Karpas-422 (cell line): ENCODE measurements around the gene IQSEC1. TPM values are rescaled to one million over a fixed set of nuclear protein-coding genes. Genes with fewer than 3 reads are reported as not detected.

Experiments
- DNase-seq: peaks from one replicate; pipeline ENCODE4 v3.0.0-alpha.2; 2015
- H2AFZ ChIP-seq: fragments of 200-600 bp; sonication (generic); 2 replicates; pipeline ENCODE4 v1.6.1; 2014; ENCODE audit warnings: antibody characterized with exemption, low read length, mixed read lengths
- H3K27ac ChIP-seq: fragments of 200-600 bp; sonication (generic); 2 replicates; pipeline ENCODE4 v1.5.1; 2014; ENCODE audit warnings: mild to moderate bottlenecking, low read length, moderate library complexity
- H3K27me3 ChIP-seq: fragments of 200-600 bp; sonication (generic); 2 replicates; pipeline ENCODE4 v1.6.1; 2014; ENCODE audit warnings: low read length, mixed read lengths
- H3K36me3 ChIP-seq: fragments of 200-600 bp; sonication (generic); 2 replicates; pipeline ENCODE4 v1.6.1; 2014; ENCODE audit warnings: low read length, mixed read lengths; ENCODE audit not compliant: insufficient read depth
- H3K4me1 ChIP-seq: fragments of 200-600 bp; sonication (generic); 2 replicates; pipeline ENCODE4 v1.6.1; 2014; ENCODE audit warnings: mild to moderate bottlenecking, low read length, mixed read lengths
- H3K4me2 ChIP-seq: fragments of 200-600 bp; sonication (generic); 2 replicates; pipeline ENCODE4 v1.6.1; 2014; ENCODE audit warnings: low read length, low read depth, mild to moderate bottlenecking; ENCODE audit not compliant: poor library complexity, severe bottlenecking
- H3K4me3 ChIP-seq: fragments of 200-600 bp; sonication (generic); 2 replicates; pipeline ENCODE4 v1.5.1; 2014; ENCODE audit warnings: mild to moderate bottlenecking, antibody characterized with exemption, low read length, mixed read lengths
- H3K79me2 ChIP-seq: fragments of 200-600 bp; sonication (generic); 2 replicates; pipeline ENCODE4 v1.6.1; 2014; ENCODE audit warnings: mild to moderate bottlenecking, low read length, mixed read lengths
- H3K9ac ChIP-seq: fragments of 200-600 bp; sonication (generic); 2 replicates; pipeline ENCODE4 v1.6.0; 2014; ENCODE audit warnings: low read length
- H3K9me2 ChIP-seq: fragments of 200-600 bp; sonication (generic), shearing (Covaris generic); replicated peaks from 2 replicates; pipeline ENCODE4 v1.6.0; 2014; ENCODE audit warnings: mild to moderate bottlenecking, low read length, moderate library complexity; ENCODE audit not compliant: insufficient read depth
- H3K9me3 ChIP-seq: fragments of 300-700, 200-600 bp; sonication (generic); 2 replicates; pipeline ENCODE4 v1.6.1; 2014; ENCODE audit warnings: low read length, mixed read lengths
- H4K20me1 ChIP-seq: fragments of 200-600 bp; sonication (generic); 2 replicates; pipeline ENCODE4 v1.6.1; 2014; ENCODE audit warnings: mild to moderate bottlenecking, antibody characterized with exemption, low read length, low read depth; ENCODE audit not compliant: insufficient read depth
- total RNA-seq: library from RNA; depleted of rRNA; stranded (reverse); fragments of >200 nt; shearing (Covaris generic); gene quantifications from 2 replicates; pipeline ENCODE4 v1.2.3, GENCODE V29; 2014; ENCODE audit warnings: low replicate concordance

The IQSEC1 gene
- total RNA-seq, 1 experiment from 2014 or later: 4.7 TPM

GRCh38 chr3:12990306-12990705 is 82.9 kb downstream of the IQSEC1 start:
- no peak overlapping the region for H3K27ac ChIP-seq
- no peaks in the 10 kb centered on the region for H3K79me2 ChIP-seq
- H3K36me3 ChIP-seq: no peaks in the 10 kb centered on the region
- H3K27me3 ChIP-seq: no peaks in the 10 kb centered on the region
- H4K20me1 ChIP-seq: peaks cover 36% of the 10 kb centered on the region; the same call in 1 of the 2 replicates
- no peak overlapping the region for H3K9ac ChIP-seq
- H3K4me2 ChIP-seq: no peak overlapping the region
- no peak for DNase-seq
- peaks cover 7% of the 10 kb centered on the region for H3K4me1 ChIP-seq
- H3K9me3 ChIP-seq: no peaks in the 10 kb centered on the region
- H3K9me2 ChIP-seq: no peaks in the 10 kb centered on the region
- H2AFZ ChIP-seq: no peak overlapping the region
- no peak overlapping the region for H3K4me3 ChIP-seq

GRCh38 chr3:12988728-12989454 is 84.3 kb downstream of the IQSEC1 start:
- Histone ChIP-seq H4K20me1 (peaks cover 36% of the 10 kb centered on the region), H3K9me2 (no peaks in the 10 kb centered on the region), H3K4me1 (no peaks in the 10 kb centered on the region), H3K9me3 (no peaks in the 10 kb centered on the region), H3K27me3 (no peaks in the 10 kb centered on the region), H3K27ac (no peak overlapping the region), H3K4me2 (no peak overlapping the region), H2AFZ (no peak overlapping the region), H3K4me3 (no peak overlapping the region), H3K9ac (no peak overlapping the region), H3K79me2 (no peaks in the 10 kb centered on the region), H3K36me3 (no peaks in the 10 kb centered on the region)
- no peak for DNase-seq

- Histone ChIP-seq H3K9ac (no peak overlapping the region), H3K4me1 (peaks cover 5% of the 10 kb centered on the region), H3K4me3 (no peak overlapping the region), H3K27me3 (no peaks in the 10 kb centered on the region), H4K20me1 (peaks cover 41% of the 10 kb centered on the region), H2AFZ (no peak overlapping the region), H3K36me3 (no peaks in the 10 kb centered on the region), H3K4me2 (no peak overlapping the region), H3K27ac (no peak overlapping the region), H3K79me2 (no peaks in the 10 kb centered on the region), H3K9me2 (no peaks in the 10 kb centered on the region), H3K9me3 (no peaks in the 10 kb centered on the region)
- DNase-seq: no peak
Observed at GRCh38 chr3:12987602-12988001, 85.6 kb downstream of the IQSEC1 start.

- no peaks in the 10 kb centered on the region for H3K9me3 ChIP-seq
- H3K27ac ChIP-seq: no peak overlapping the region
- H3K4me2 ChIP-seq: no peak overlapping the region
- H3K4me1 ChIP-seq: peaks cover 11% of the 10 kb centered on the region
- no peak for DNase-seq
- no peaks in the 10 kb centered on the region for H3K79me2 ChIP-seq
- no peaks in the 10 kb centered on the region for H3K36me3 ChIP-seq
- H2AFZ ChIP-seq: no peak overlapping the region
- H3K27me3 ChIP-seq: no peaks in the 10 kb centered on the region
- peaks cover 39% of the 10 kb centered on the region for H4K20me1 ChIP-seq
- no peak overlapping the region for H3K9ac ChIP-seq
- no peaks in the 10 kb centered on the region for H3K9me2 ChIP-seq
- no peak overlapping the region for H3K4me3 ChIP-seq
Observed at GRCh38 chr3:12986986-12987385, 86.2 kb downstream of the IQSEC1 start.

GRCh38 chr3:12986521-12986920 is 86.7 kb downstream of the IQSEC1 start:
- Histone ChIP-seq H3K79me2 (no peaks in the 10 kb centered on the region), H3K9me3 (no peaks in the 10 kb centered on the region), H3K4me1 (peaks cover 15% of the 10 kb centered on the region)

GRCh38 chr3:12986031-12986430 is 87.2 kb downstream of the IQSEC1 start:
- DNase-seq: no peak
- no peak overlapping the region for H3K9ac ChIP-seq

More at GRCh38 chr3:12986521-12986920, 86.7 kb downstream of the IQSEC1 start:
- Histone ChIP-seq H3K4me3 (no peak overlapping the region), H3K27ac (no peak overlapping the region), H3K27me3 (no peaks in the 10 kb centered on the region), H3K4me2 (no peak overlapping the region), H3K9me2 (no peaks in the 10 kb centered on the region), H3K9ac (no peak overlapping the region), H2AFZ (no peak overlapping the region), H4K20me1 (peaks cover 39% of the 10 kb centered on the region), H3K36me3 (no peaks in the 10 kb centered on the region)
- no peak for DNase-seq

GRCh38 chr3:12985148-12985547 is 88.1 kb downstream of the IQSEC1 start:
- Histone ChIP-seq H3K4me2 (no peak overlapping the region), H3K36me3 (no peaks in the 10 kb centered on the region), H2AFZ (no peak overlapping the region), H3K9me2 (no peaks in the 10 kb centered on the region), H3K9ac (no peak overlapping the region), H3K27ac (no peak overlapping the region), H3K4me1 (peaks cover 19% of the 10 kb centered on the region), H3K79me2 (no peaks in the 10 kb centered on the region), H3K27me3 (no peaks in the 10 kb centered on the region), H4K20me1 (peaks cover 39% of the 10 kb centered on the region), H3K9me3 (no peaks in the 10 kb centered on the region), H3K4me3 (no peak overlapping the region)
- DNase-seq: no peak

More at GRCh38 chr3:12986031-12986430, 87.2 kb downstream of the IQSEC1 start:
- Histone ChIP-seq H3K27ac (no peak overlapping the region), H3K27me3 (no peaks in the 10 kb centered on the region), H3K9me2 (no peaks in the 10 kb centered on the region), H2AFZ (no peak overlapping the region), H3K4me3 (no peak overlapping the region), H3K36me3 (no peaks in the 10 kb centered on the region), H3K4me1 (peaks cover 19% of the 10 kb centered on the region), H3K4me2 (no peak overlapping the region), H4K20me1 (peaks cover 37% of the 10 kb centered on the region), H3K79me2 (no peaks in the 10 kb centered on the region), H3K9me3 (no peaks in the 10 kb centered on the region)

GRCh38 chr3:12984023-12984823 is 89.0 kb downstream of the IQSEC1 start:
- Histone ChIP-seq H3K79me2 (no peaks in the 10 kb centered on the region), H3K27ac (no peak overlapping the region), H3K4me1 (peaks cover 19% of the 10 kb centered on the region), H2AFZ (no peak overlapping the region), H3K27me3 (no peaks in the 10 kb centered on the region), H3K9me3 (no peaks in the 10 kb centered on the region), H3K4me2 (no peak overlapping the region), H3K4me3 (no peak overlapping the region), H3K36me3 (no peaks in the 10 kb centered on the region), H4K20me1 (peaks cover 43% of the 10 kb centered on the region), H3K9me2 (no peaks in the 10 kb centered on the region), H3K9ac (no peak overlapping the region)
- peak; percentile 89 for DNase-seq
